ENCODE results near the gene TOPAZ1. TPM values are rescaled to one million over a fixed set of nuclear protein-coding genes. Genes with fewer than 3 reads are reported as not detected.

TOPAZ1 gene
- total and polyA plus RNA-seq, 9 of the 15 experiments (the other 6 are each of a cell fraction or from before 2014, with no cell fraction given): 0.01 TPM; not detected in 8

GRCh38 chr3:44224131-44224530 is 17.6 kb upstream of the TOPAZ1 start:
- TF ChIP-seq ZNF507 (tag; conservative IDR thresholded peaks at IDR 0.05) (no peak), E2F1 (CRISPR knock-in tag; IDR thresholded peaks at IDR 0.05) (no peak), SIN3B (IDR thresholded peaks at IDR 0.05; ENCODE audit: low read depth) (no peak), CBX8 (IDR thresholded peaks at IDR 0.05; ENCODE audit: borderline replicate concordance, extremely low read depth, low read depth, low read length, poor library complexity, severe bottlenecking) (no peak), ASH1L (IDR thresholded peaks at IDR 0.05; ENCODE audit: borderline replicate concordance, low read depth, partially characterized antibody) (no peak), THRAP3 (IDR thresholded peaks at IDR 0.05; ENCODE audit: borderline replicate concordance) (no peak), ZNF717 (CRISPR knock-in tag; IDR thresholded peaks at IDR 0.05) (no peak), ILF3 (IDR thresholded peaks at IDR 0.05; ENCODE audit: borderline replicate concordance) (no peak), ZNF121 (CRISPR knock-in tag; conservative IDR thresholded peaks at IDR 0.05) (no peak), HOMEZ (CRISPR knock-in tag; IDR thresholded peaks at IDR 0.05) (no peak)
- Histone ChIP-seq H3K9me1 (ENCODE audit: control insufficient read depth, insufficient read depth, low read length) (no peaks in the 10 kb centered on the region), H3K79me2 (ENCODE audit: control insufficient read depth, insufficient read depth, low read length) (no peaks in the 10 kb centered on the region), H3K9me3 (replicated peaks; ENCODE audit: control insufficient read depth, insufficient read depth, low read depth, low read length) (no peaks in the 10 kb centered on the region), H3K9ac (ENCODE audit: insufficient read depth in 1 of 2, low read depth in 2 of 2, low read length in 2 of 2) (no peak overlapping the region), H3K4me1 (replicated peaks in 1 of 2; ENCODE audit: control insufficient read depth in 2 of 2, insufficient read depth in 2 of 2, low read length in 2 of 2) (peaks cover 0 to 23% of the 10 kb centered on the region in 2 experiments; a peak in 4 of 5 replicates), H3K36me3 (ENCODE audit: control insufficient read depth, insufficient read depth, low read length) (no peaks in the 10 kb centered on the region), H3K4me2 (ENCODE audit: insufficient read depth, low read length) (no peak overlapping the region), H3K27me3 (ENCODE audit: control insufficient read depth in 2 of 2, insufficient read depth in 2 of 2, low read length in 2 of 2) (no peaks in the 10 kb centered on the region), H3K27ac (ENCODE audit: extremely low read depth, low read depth, low read length) (no peak overlapping the region), H4K20me1 (replicated peaks; ENCODE audit: control insufficient read depth, insufficient read depth, low read length) (no peaks in the 10 kb centered on the region), H2AFZ (ENCODE audit: low read depth, low read length) (peak overlapping the region; percentile 70), H3K4me3 (no peak overlapping the region)
- POLR2A ChIA-PET: interaction anchor here (0.9 to 1.1 kb wide), 2 partner anchors 13 to 18 kb away, joined by 3 to 4 read pairs; no protein-coding TSS in a partner anchor
- WGBS (ENCODE audit: insufficient coverage, low coverage, missing lambda C conversion rate): 48% methylated on average over 2 of the region's 2 CpGs
- in situ Hi-C loops (cut with MboI): no loop called here
- intact Hi-C loops (cut with micrococcal nuclease): no loop called here
- CTCF ChIA-PET (ENCODE audit: low intra/inter-chr PET ratio): no interaction called here
- no TSS peak for BruUV-seq (replicated peaks)
- no peak for FAIRE-seq
- no peak for DNase-seq (ENCODE audit: extremely low read depth in 1 of 4, low spot score in 3 of 4)
- ATAC-seq: no peak

All from K562 (cell line).